Measurements from ENCODE around the gene JAK1. TPM values are rescaled to one million over a fixed set of nuclear protein-coding genes. Genes with fewer than 3 reads are reported as not detected.

JAK1 gene
- total RNA-seq, 3 donors from 2014 or later = 179 to 258 (median 196) TPM

GRCh38 chr1:64886877-64887276 is 79.5 kb downstream of the JAK1 start:
- TF ChIP-seq POLR2A (IDR thresholded peaks at IDR 0.05) (no peak), POLR2AphosphoS5 (IDR thresholded peaks at IDR 0.05) (no peak)
- TF ChIP-seq, protein P1, sequence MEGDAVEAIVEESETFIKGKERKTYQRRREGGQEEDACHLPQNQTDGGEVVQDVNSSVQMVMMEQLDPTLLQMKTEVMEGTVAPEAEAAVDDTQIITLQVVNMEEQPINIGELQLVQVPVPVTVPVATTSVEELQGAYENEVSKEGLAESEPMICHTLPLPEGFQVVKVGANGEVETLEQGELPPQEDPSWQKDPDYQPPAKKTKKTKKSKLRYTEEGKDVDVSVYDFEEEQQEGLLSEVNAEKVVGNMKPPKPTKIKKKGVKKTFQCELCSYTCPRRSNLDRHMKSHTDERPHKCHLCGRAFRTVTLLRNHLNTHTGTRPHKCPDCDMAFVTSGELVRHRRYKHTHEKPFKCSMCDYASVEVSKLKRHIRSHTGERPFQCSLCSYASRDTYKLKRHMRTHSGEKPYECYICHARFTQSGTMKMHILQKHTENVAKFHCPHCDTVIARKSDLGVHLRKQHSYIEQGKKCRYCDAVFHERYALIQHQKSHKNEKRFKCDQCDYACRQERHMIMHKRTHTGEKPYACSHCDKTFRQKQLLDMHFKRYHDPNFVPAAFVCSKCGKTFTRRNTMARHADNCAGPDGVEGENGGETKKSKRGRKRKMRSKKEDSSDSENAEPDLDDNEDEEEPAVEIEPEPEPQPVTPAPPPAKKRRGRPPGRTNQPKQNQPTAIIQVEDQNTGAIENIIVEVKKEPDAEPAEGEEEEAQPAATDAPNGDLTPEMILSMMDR (IDR thresholded peaks at IDR 0.05) = no peak
- Histone ChIP-seq H3K27ac (no peak overlapping the region), H3K4me3 (no peak overlapping the region), H3K9me3 (no peaks in the 10 kb centered on the region), H3K27me3 (no peaks in the 10 kb centered on the region), H3K4me1 (no peaks in the 10 kb centered on the region), H3K36me3 (peaks cover 3% of the 10 kb centered on the region)
- intact Hi-C loops (cut with DNase I; ENCODE audit: low total_unique reads) = no loop called here
- no peak for DNase-seq (ENCODE audit: low spot score in 2 of 2)

DNA sequence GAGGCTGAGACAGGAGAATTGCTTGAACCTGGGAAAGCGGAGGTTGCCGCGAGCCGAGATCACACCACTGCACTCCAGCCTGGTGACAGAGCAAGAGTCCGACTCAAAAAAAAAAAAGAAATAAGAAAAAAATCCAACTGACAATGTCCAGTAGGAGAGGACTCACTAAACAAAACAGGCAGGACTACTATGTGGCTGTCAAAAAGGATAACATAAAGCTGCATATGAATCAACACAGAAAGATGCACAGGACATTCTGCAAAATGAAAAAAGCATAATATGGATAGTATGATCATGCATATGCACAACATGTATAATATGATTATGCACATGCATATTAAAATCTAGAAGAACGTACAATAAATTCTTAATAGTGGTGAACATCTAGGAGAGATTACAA is 80.7 kb downstream of the JAK1 start:
- no peaks in the 10 kb centered on the region for H3K4me1 ChIP-seq
- H3K4me3 ChIP-seq = no peak overlapping the region
- intact Hi-C loops (cut with DNase I; ENCODE audit: low total_unique reads) = no loop called here
- H3K27me3 ChIP-seq = no peaks in the 10 kb centered on the region
- peaks cover 3% of the 10 kb centered on the region for H3K36me3 ChIP-seq
- no peaks in the 10 kb centered on the region for H3K9me3 ChIP-seq
- DNase-seq (ENCODE audit: low spot score in 2 of 2) = no peak
- TF ChIP-seq POLR2A (IDR thresholded peaks at IDR 0.05) (no peak), POLR2AphosphoS5 (IDR thresholded peaks at IDR 0.05) (no peak)
- TF ChIP-seq, protein P1 (IDR thresholded peaks at IDR 0.05) = no peak
- no peak overlapping the region for H3K27ac ChIP-seq

DNA sequence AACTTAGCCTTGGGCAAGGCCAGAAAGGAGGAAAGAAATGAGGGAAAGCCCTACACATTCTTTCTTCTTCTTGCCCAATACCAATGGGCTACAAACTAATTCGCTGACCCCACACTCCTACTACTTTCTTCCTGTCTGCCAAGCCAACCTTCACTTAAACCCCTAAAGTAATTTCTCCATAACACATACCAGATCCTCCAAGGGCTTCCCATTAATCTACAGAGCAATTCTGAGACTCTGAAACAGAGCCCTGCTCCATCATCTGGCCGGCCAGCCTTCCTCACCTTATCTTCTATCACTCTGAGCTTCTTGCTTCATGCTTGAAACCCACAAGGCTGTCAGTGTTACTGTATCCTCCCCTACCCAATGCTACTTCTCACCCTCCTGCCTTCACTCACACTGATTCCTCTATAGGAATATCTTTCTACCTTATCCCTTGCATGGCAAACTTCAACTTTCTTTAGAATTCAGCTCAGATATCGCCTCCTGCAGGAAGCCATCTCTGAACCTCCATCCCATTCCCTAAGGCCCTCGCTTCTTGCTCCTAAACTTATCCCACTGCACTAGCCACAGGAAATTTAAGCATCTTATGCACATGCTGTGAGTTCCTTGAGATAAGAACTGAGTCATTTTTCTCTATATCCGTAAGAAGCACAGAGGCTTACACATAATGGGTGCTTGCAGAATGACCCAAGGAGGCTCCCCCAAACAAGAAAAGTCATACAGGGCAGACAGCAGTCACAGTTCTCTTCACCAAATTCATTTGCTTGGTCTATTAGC is 81.9 kb downstream of the JAK1 start:
- Histone ChIP-seq H3K27ac (no peak overlapping the region), H3K9me3 (no peaks in the 10 kb centered on the region), H3K27me3 (no peaks in the 10 kb centered on the region), H3K36me3 (peaks cover 3% of the 10 kb centered on the region), H3K4me1 (no peaks in the 10 kb centered on the region), H3K4me3 (no peak overlapping the region)
- no peak for DNase-seq (ENCODE audit: low spot score in 2 of 2)
- intact Hi-C loops (cut with DNase I; ENCODE audit: low total_unique reads) = no loop called here
- no peak for TF ChIP-seq POLR2A (IDR thresholded peaks at IDR 0.05)
- TF ChIP-seq, protein P1 (IDR thresholded peaks at IDR 0.05) = no peak

GRCh38 chr1:64882574-64883255 is 83.6 kb downstream of the JAK1 start:
- intact Hi-C loops (cut with DNase I; ENCODE audit: low total_unique reads) = no loop called here
- no peaks in the 10 kb centered on the region for H3K27me3 ChIP-seq
- TF ChIP-seq, protein P1 (IDR thresholded peaks at IDR 0.05) = no peak
- TF ChIP-seq POLR2A (IDR thresholded peaks at IDR 0.05) (no peak), POLR2AphosphoS5 (IDR thresholded peaks at IDR 0.05) (no peak)
- no peaks in the 10 kb centered on the region for H3K4me1 ChIP-seq
- no peak for DNase-seq (ENCODE audit: low spot score in 2 of 2)
- H3K9me3 ChIP-seq = no peaks in the 10 kb centered on the region
- peaks cover 3% of the 10 kb centered on the region for H3K36me3 ChIP-seq
- H3K4me3 ChIP-seq = no peak overlapping the region
- no peak overlapping the region for H3K27ac ChIP-seq

- peaks cover 3% of the 10 kb centered on the region for H3K36me3 ChIP-seq
- intact Hi-C loops (cut with DNase I; ENCODE audit: low total_unique reads) = no loop called here
Observed at GRCh38 chr1:64881281-64881680, 85.1 kb downstream of the JAK1 start.

More at GRCh38 chr1:64881281-64881680, 85.1 kb downstream of the JAK1 start:
- no peaks in the 10 kb centered on the region for H3K4me1 ChIP-seq
- TF ChIP-seq POLR2AphosphoS5 (IDR thresholded peaks at IDR 0.05) = no peak
- TF ChIP-seq POLR2A (IDR thresholded peaks at IDR 0.05) = no peak
- TF ChIP-seq, protein P1 (IDR thresholded peaks at IDR 0.05) = no peak
- H3K27me3 ChIP-seq = no peaks in the 10 kb centered on the region
- H3K27ac ChIP-seq = no peak overlapping the region
- H3K4me3 ChIP-seq = no peak overlapping the region
- no peaks in the 10 kb centered on the region for H3K9me3 ChIP-seq
- DNase-seq (ENCODE audit: low spot score in 2 of 2) = no peak

Measured in breast epithelium (tissue), 4 donors.